T-helper 9 cell (primary cell): ENCODE results near the gene GPC3.
"Not testable (repeated sequence)": the region's sequence is repeated elsewhere in the genome, so short reads cannot be mapped to it uniquely, and the experiment has no call there.

Experiments used
- DNase-seq: peaks from one replicate; pipeline ENCODE4 v3.0.0-alpha.2; 2020

Gene GPC3

GRCh38 chrX:133542476-133542875, 442.9 kb downstream of the GPC3 start:
- no peak for DNase-seq

- no peak for DNase-seq
These were observed 444.4 kb downstream of the GPC3 start for GRCh38 chrX:133541021-133541420.

- no peak for DNase-seq
These were observed 447.2 kb downstream of the GPC3 start for GRCh38 chrX:133538148-133538547.

DNA sequence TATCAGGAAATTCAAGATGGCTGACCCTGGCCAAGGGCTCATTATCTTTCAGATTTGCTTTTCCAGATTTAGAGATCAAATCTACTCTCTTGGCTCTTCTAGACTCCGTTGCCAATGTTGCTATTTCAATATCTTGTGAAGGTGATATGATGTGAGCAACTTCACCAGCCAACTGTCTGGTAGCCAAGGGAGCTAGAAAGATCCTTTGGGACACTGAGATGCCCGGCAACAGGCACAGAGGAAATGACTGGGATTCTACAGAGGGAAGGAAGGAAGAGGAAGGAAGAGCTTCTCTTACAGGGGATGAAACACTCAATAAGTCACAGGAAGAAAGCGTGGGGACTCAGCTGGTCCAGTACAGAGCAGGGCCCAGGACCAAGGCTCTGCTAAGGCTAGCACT, 448.3 kb downstream of the GPC3 start:
- DNase-seq, result no peak

DNA sequence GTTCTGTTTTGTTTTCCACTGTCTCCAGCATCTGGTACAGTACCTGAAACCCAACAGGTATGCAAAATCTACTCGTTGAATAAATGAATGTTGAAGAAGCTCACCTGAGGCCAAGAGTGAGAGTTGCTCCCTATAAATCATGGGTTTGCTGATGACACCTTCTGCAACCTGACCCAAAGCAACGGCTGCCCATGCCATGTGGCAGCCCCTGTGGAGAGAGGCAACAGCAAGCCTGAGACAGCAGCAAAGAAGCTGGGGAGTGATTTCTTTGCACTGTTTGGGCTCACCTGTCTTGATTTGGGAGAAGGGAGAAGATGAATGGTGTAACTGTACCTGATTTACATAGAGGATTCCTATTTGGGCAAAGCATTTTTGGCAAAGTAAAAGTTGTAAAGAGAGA, 450.3 kb downstream of the GPC3 start:
- no peak for DNase-seq

DNA sequence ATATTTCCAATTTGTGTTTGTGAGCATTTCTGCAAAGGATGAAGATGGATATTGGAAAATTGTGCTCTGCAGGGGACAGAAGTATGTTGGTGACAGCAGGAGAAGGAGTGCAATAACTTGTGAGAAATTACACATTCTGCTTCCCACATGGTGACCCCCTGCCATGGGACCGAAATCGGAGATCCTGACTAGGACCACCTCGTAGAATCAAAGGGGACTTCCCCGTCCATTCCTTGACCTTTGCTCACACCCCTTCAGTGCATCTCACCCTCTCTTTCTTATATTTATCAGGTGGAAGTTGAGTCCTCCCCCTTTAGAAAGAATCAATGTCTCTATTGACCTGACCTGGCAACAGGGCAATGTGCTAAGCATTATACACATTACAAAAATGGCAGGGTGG, 451.2 kb downstream of the GPC3 start:
- no peak for DNase-seq

DNA sequence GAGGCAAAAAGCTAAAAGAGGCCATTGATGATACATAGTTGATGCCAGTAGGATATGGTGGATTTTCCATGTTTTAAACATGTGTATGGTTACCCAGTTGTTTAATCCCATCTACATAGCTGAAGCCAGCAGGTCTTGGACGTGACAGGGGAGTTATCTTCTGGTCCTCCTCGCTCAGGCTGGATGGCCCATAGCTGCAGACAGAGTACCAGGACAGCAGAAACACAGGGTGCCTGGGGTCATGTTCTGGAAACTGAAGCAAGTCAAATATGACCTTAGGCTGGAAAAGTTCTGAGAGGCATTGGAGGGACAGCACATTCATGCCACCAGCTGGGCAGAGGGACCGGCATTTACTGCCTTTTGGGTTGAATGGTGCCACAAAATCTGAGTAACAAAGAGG, 452.1 kb downstream of the GPC3 start:
- no peak for DNase-seq

- DNase-seq, result no peak
These were observed 454.4 kb downstream of the GPC3 start for GRCh38 chrX:133530960-133531359.

DNA sequence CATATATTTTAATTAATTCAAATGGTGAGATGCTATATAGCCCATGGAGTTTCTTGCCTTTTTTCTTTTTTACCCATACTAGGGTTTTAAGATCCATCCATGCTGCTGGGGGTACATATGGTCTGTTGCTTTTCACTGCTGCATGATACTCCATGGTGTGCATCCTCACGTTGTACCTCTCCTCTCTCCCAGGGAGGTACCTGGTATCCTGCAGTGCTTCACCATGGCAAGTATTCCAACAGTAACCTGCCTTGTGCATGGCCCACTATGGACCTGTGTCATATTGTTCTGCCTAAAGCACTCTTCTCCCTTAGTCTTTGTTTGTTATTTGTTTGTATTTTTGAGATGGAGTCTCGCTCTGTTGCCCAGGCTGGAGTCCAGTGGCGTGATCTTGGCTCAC, 455.8 kb downstream of the GPC3 start:
- DNase-seq, result no peak

- DNase-seq, result no peak
These were observed 457.6 kb downstream of the GPC3 start for GRCh38 chrX:133527825-133528224.

DNA sequence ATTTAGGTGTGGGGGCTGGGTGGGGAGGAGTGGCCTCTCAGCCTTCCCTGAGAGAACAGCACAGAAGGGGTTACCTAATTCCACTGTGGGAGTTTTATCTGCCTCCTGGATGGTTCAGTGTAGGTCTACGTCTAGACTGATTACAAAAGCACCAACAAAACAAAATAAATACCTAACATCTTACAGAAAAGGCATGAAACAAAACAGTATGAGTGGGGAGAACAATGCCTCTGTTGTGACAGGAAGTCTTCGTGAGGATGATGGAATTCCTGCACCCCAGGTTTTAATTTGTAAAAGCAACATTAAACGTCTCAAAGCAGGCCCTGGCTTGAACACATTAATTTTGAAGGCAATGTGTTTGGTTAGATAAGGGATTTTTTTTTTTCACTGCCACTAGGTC, 458.0 kb downstream of the GPC3 start:
- DNase-seq, result no peak

DNA sequence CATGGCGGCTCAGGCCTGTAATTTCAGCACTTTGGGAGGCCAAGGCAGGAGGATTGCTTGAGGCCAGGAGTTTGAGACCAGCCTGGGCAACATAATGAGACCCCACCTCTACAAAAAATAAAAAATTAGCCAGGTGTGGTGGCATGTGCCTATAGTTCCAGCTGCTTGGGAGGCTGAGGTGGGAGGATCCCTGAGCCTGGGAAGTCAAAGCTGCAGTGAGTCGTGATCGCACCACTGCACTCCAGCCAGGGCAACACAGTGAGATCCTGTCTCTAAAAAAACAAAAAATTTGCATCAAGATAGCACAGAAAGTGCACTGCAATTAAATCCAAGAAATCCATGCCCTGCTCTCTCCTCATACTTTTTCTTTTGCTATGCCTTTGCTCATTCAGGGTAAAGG, 458.6 kb downstream of the GPC3 start:
- DNase-seq, result not testable (repeated sequence)

- DNase-seq, result no peak
These were observed 461.9 kb downstream of the GPC3 start for GRCh38 chrX:133523526-133523925.

DNA sequence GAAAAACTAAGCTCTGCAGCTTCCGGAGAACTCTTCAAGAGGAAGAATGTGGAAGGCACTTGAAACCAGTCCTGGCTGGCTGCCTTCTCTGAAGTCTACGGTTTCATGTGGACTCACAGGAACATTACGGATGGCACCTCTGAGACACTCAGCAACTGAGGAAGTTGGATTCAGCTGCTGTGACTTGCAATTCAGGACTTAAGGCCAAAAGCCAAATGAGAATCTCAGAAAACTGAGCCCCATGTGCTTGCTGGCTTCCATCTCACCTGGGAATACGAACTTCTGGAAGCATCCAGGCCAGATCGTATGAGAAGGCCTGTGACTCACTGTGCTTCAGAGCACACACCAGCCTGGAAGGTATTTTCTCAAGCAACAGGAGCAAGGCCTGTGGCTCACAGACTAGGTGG, 462.3 kb downstream of the GPC3 start:
- DNase-seq, result no peak

GRCh38 chrX:133516686-133517085, 468.7 kb downstream of the GPC3 start:
- DNase-seq, result no peak

- DNase-seq, result no peak
These were observed 470.9 kb downstream of the GPC3 start for GRCh38 chrX:133514486-133514885.

DNA sequence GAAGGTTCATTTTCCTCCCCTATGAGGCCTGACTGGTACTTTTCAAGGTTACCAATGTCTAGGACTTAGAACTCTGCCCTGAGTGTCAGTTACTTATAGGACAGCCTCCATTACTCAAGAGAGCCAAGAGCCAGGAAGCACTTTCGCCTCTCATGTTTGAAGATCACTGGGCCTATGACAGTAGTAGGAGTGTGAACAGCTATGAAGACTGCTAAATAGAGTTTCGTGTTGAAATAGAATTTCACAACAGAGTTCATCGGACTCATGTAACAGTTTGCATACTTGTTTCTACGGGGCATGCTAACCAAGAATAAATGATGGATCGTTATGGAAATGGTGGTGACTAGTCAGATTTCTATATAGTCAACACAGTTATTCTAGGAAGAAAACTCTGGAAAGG, 472.3 kb downstream of the GPC3 start:
- no peak for DNase-seq

DNA sequence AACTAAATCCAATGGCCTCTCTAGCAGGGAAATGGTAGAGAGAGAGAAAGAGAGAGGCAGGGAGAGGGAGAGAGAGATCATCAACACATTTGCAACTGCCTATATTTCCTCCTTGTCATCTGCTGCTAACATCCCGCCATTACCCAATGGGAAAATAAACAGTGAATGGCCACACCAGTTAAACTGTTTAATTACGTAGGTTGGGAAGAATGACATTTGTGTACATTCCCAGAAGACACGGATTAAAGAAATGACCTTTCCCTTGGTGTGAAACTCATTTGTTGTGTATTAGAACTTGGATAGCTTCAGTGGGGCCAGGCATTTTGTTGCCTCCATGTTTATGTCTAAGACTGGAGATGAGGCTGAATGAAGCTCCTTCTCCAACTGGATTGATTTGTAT, 474.4 kb downstream of the GPC3 start:
- no peak for DNase-seq

- DNase-seq, result no peak
These were observed 488.0 kb downstream of the GPC3 start for GRCh38 chrX:133497356-133497755.

GRCh38 chrX:133495464-133496391, 489.7 kb downstream of the GPC3 start:
- DNase-seq, result no peak

GRCh38 chrX:133493366-133493765, 492.0 kb downstream of the GPC3 start:
- DNase-seq, result no peak

DNA sequence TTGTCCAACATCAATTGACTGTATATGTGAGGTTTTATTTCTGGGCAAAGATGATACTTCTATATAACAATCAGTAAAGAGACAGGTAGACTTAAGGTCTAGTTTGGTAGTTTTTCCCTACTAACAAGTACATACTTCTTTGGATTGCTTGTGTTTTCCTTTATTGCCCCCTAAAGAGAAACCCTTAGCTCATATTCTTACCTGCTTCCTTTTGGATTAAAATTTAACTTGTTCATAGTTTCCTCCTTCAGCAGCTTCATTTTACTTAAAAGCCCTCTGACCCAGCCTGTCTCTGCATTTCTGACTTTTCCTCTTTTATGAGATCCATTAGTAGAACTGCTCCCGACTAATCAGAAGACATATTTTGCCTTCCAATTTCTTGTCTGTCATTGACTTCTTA, 494.4 kb downstream of the GPC3 start:
- no peak for DNase-seq
